ENCODE measurements around the gene NRG4. TPM values are rescaled to one million over a fixed set of nuclear protein-coding genes. Genes with fewer than 3 reads are reported as not detected.

NRG4 gene
- total and polyA plus RNA-seq, 12 donors, result 0.19 TPM; not detected in 11

DNA sequence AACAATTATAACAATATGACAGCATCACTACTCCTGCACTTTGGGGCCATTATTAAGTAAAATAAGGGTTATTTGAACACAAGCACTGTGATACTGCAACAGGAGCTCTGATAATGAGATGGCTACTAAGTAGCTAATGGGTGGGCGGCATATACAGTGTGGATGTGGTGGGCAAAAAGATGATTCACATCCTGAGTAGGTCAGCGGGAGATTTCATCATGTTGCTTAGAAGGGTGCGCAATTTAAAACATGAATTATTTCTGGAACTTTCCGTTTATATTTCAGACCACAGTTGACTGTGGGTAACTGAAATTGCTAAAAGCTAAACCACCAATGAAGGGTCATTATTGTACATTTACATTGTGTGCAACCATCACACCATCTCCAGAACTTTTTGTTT is 66.3 kb downstream of the NRG4 start:
- Histone ChIP-seq H3K4me1 (no peaks in the 10 kb centered on the region), H3K36me3 (no peaks in the 10 kb centered on the region), H3K4me3 (no peak overlapping the region), H3K27ac (no peak overlapping the region), H3K9me3 (peaks cover 0 to 6% (median 0%) of the 10 kb centered on the region in 11 donors), H3K27me3 (peaks cover 0 to 42% (median 12%) of the 10 kb centered on the region in 7 donors)
- DNase-seq (no peak), ATAC-seq (no peak)
- 73 to 79% methylated on average over 4 of the region's 4 CpGs for WGBS, 2 donors
- TF ChIP-seq CTCF (IDR thresholded peaks at IDR 0.05), result no peak
- intact Hi-C loops (cut with DNase I), result no loop called here

DNA sequence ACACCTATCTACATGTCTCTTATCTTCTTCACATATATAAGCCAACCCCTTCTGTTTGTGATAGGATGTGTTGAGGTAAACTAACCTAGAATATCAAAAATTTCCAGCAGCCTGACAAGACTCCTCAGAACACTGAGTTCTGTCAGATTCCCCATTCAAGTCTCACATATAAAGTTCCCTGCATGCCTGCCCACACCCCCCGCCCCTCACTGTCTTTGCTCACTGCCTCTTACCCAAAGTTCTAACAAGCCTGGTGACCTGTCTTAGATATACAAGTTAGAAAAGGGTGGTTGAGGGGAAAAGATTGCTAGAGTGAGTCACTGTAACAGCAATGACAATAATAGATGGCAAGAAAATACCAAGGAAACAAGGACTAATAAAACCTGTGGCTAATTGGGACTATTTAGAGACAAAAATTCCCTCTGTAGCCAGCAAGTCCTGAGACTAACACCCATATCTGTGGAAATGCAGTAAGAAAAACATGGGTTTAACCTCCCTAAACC is 68.5 kb downstream of the NRG4 start:
- Histone ChIP-seq H3K4me3 (no peak overlapping the region), H3K27me3 (peaks cover 0 to 34% (median 7%) of the 10 kb centered on the region in 7 donors), H3K27ac (no peak overlapping the region), H3K9me3 (peaks cover 0 to 16% (median 0%) of the 10 kb centered on the region in 11 donors), H3K4me1 (no peaks in the 10 kb centered on the region), H3K36me3 (peaks cover 0 to under 1% (median 0%) of the 10 kb centered on the region in 9 donors)
- DNase-seq, result no peak
- 50 to 56% methylated on average over 1 of the region's 1 CpG for WGBS, 2 donors
- intact Hi-C loops (cut with DNase I), result no loop called here
- no peak for ATAC-seq
- no peak for TF ChIP-seq CTCF (IDR thresholded peaks at IDR 0.05)

DNA sequence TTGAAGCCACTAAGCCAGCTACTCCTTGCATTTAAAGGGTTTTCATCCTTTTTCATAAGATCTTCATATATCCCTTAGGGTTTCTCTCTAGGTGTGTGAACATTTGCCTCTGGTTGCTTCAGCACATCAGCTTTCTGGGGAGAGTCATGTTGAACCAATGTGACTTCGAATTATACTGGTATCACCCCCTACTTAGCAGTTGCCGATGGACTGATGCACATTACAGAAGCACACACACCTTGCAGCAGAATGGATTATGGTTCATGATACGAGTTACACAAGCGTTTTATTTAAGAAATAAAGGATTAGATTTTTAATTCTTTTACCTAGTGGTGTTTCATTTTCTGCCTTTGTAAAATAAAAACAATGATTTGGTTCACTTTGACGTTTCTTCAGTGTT is 69.0 kb downstream of the NRG4 start:
- Histone ChIP-seq H3K36me3 (peaks cover 0 to 6% (median 0%) of the 10 kb centered on the region in 9 donors), H3K27ac (no peak overlapping the region), H3K27me3 (peaks cover 0 to 28% (median 4%) of the 10 kb centered on the region in 7 donors), H3K9me3 (peaks cover 0 to 16% (median 0%) of the 10 kb centered on the region in 11 donors), H3K4me1 (no peaks in the 10 kb centered on the region), H3K4me3 (no peak overlapping the region)
- 74 to 77% methylated on average over 5 of the region's 5 CpGs for WGBS, 2 donors
- ATAC-seq (no peak), DNase-seq (no peak)
- intact Hi-C loops (cut with DNase I), result no loop called here
- no peak for TF ChIP-seq CTCF (IDR thresholded peaks at IDR 0.05)

DNA sequence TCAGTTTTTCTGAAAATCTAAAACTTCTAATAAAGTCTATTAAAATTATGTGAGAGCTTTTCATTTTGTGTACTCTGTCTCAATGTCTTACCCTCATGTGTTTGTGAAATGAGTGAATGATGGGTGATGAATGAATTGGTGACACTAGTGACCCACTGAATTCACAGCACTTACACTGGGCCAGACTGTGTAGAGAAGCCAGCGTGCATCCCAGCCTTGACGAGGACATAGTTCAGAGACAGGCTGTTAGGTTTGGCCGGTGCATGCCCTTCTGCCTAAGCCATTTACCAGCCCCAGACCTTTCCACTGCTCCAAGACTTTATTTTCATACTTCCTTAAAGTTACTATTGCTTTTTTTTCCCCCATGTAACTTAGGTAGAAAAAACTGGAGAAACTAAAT is 69.8 kb downstream of the NRG4 start:
- WGBS, 2 donors, result 57 to 63% methylated on average over 3 of the region's 3 CpGs
- Histone ChIP-seq H3K4me1 (no peaks in the 10 kb centered on the region), H3K27me3 (peaks cover 0 to 21% (median 4%) of the 10 kb centered on the region in 7 donors), H3K36me3 (peaks cover 0 to 12% (median 0%) of the 10 kb centered on the region in 9 donors), H3K4me3 (no peak overlapping the region), H3K27ac (no peak overlapping the region), H3K9me3 (peaks cover 0 to 16% (median 0%) of the 10 kb centered on the region in 11 donors)
- no peak for TF ChIP-seq CTCF (IDR thresholded peaks at IDR 0.05)
- no peak for DNase-seq
- intact Hi-C loops (cut with DNase I), result no loop called here
- ATAC-seq, result no peak
